Adipocyte (in vitro differentiated cells): ENCODE measurements around the gene BSDC1.
"Not testable (repeated sequence)": the region's sequence is repeated elsewhere in the genome, so short reads cannot be mapped to it uniquely, and the experiment has no call there.

Experiments used
- DNase-seq: peaks from one replicate; pipeline ENCODE4 v3.0.0-alpha.2; 2015; ENCODE audit warnings: low read depth
- H3K27me3 ChIP-seq: replicated peaks from 2 replicates; pipeline ENCODE4 v1.7.0; 2013; ENCODE audit warnings: mild to moderate bottlenecking, low read length, moderate library complexity; ENCODE audit not compliant: control insufficient read depth, insufficient read depth
- H3K36me3 ChIP-seq: 2 replicates; pipeline ENCODE4 v1.7.0; 2013; ENCODE audit warnings: low read length, mild to moderate bottlenecking, moderate library complexity; ENCODE audit not compliant: control insufficient read depth, insufficient read depth, severe bottlenecking
- H3K4me1 ChIP-seq: 2 replicates; pipeline ENCODE4 v1.7.0; 2013; ENCODE audit warnings: mild to moderate bottlenecking, low read length, moderate library complexity; ENCODE audit not compliant: control insufficient read depth, insufficient read depth
- H3K4me3 ChIP-seq: 2 replicates; pipeline ENCODE4 v1.7.0; 2013; ENCODE audit warnings: mild to moderate bottlenecking, low read length, moderate library complexity
- H3K9ac ChIP-seq: 2 replicates; pipeline ENCODE4 v1.7.0; 2013; ENCODE audit warnings: mild to moderate bottlenecking, low read length, moderate library complexity
- H3K9me3 ChIP-seq: 2 replicates; pipeline ENCODE4 v1.7.0; 2013; ENCODE audit warnings: mild to moderate bottlenecking, low read length, moderate library complexity; ENCODE audit not compliant: control insufficient read depth

Gene BSDC1

GRCh38 chr1:32365445-32365844 lies 28.8 kb downstream of the BSDC1 start:
- Histone ChIP-seq H3K9me3 (no peaks in the 10 kb centered on the region), H3K36me3 (peaks cover 45% of the 10 kb centered on the region), H3K4me1 (peaks cover 30% of the 10 kb centered on the region), H3K9ac (no peak overlapping the region), H3K4me3 (no peak overlapping the region), H3K27me3 (no peaks in the 10 kb centered on the region)
- no peak for DNase-seq

- Histone ChIP-seq H3K4me3 (no peak overlapping the region), H3K9ac (no peak overlapping the region), H3K27me3 (no peaks in the 10 kb centered on the region), H3K36me3 (peaks cover 45% of the 10 kb centered on the region), H3K4me1 (peaks cover 30% of the 10 kb centered on the region), H3K9me3 (no peaks in the 10 kb centered on the region)
- no peak for DNase-seq
Observed at GRCh38 chr1:32364836-32365235, 29.4 kb downstream of the BSDC1 start.

- H3K9ac ChIP-seq, result no peak overlapping the region
- DNase-seq, result no peak
- no peaks in the 10 kb centered on the region for H3K9me3 ChIP-seq
- H3K4me3 ChIP-seq, result no peak overlapping the region
- H3K27me3 ChIP-seq, result no peaks in the 10 kb centered on the region
- H3K36me3 ChIP-seq, result peaks cover 41% of the 10 kb centered on the region
- H3K4me1 ChIP-seq, result peaks cover 30% of the 10 kb centered on the region
Observed at GRCh38 chr1:32363713-32364112, 30.5 kb downstream of the BSDC1 start.

- peaks cover 33% of the 10 kb centered on the region for H3K36me3 ChIP-seq
- no peaks in the 10 kb centered on the region for H3K9me3 ChIP-seq
- DNase-seq, result no peak
- H3K4me3 ChIP-seq, result peak within 1 kb of the TSS; percentile 56
- H3K27me3 ChIP-seq, result no peaks in the 10 kb centered on the region
- H3K4me1 ChIP-seq, result peaks cover 30% of the 10 kb centered on the region
- peak within 1 kb of the TSS; percentile 74 for H3K9ac ChIP-seq
Observed at GRCh38 chr1:32362474-32363313, 31.5 kb downstream of the BSDC1 start, which contains the start of the genes FAM229A and TSSK3. TSS of gene FAM229A (minus strand) at chr1:32362485. CDS start at chr1:32362091, 394 bp downstream. TSS of gene TSSK3 (plus strand) at chr1:32362539. CDS start at chr1:32362702, 163 bp downstream.

- peak; percentile 60 for DNase-seq
- Histone ChIP-seq H3K9me3 (no peaks in the 10 kb centered on the region), H3K4me1 (peaks cover 28% of the 10 kb centered on the region), H3K9ac (peak overlapping the region; percentile 74), H3K27me3 (no peaks in the 10 kb centered on the region), H3K4me3 (peak overlapping the region; percentile 56), H3K36me3 (peaks cover 24% of the 10 kb centered on the region)
Observed at GRCh38 chr1:32361674-32362473, 32.4 kb downstream of the BSDC1 start.

- H3K9me3 ChIP-seq, result no peaks in the 10 kb centered on the region
- no peak for DNase-seq
- H3K9ac ChIP-seq, result no peak overlapping the region
- no peaks in the 10 kb centered on the region for H3K27me3 ChIP-seq
- no peak overlapping the region for H3K4me3 ChIP-seq
- H3K36me3 ChIP-seq, result peaks cover 22% of the 10 kb centered on the region
- H3K4me1 ChIP-seq, result peaks cover 22% of the 10 kb centered on the region
Observed at GRCh38 chr1:32361308-32361673, 33.0 kb downstream of the BSDC1 start.

GRCh38 chr1:32358435-32358834 lies 35.8 kb downstream of the BSDC1 start:
- H3K9ac ChIP-seq, result no peak overlapping the region
- peaks cover 20% of the 10 kb centered on the region for H3K4me1 ChIP-seq
- H3K27me3 ChIP-seq, result no peaks in the 10 kb centered on the region
- no peak overlapping the region for H3K4me3 ChIP-seq
- peaks cover 5% of the 10 kb centered on the region for H3K36me3 ChIP-seq
- no peak for DNase-seq
- H3K9me3 ChIP-seq, result no peaks in the 10 kb centered on the region

GRCh38 chr1:32357614-32358013 lies 36.6 kb downstream of the BSDC1 start:
- H3K4me3 ChIP-seq, result no peak overlapping the region
- H3K27me3 ChIP-seq, result no peaks in the 10 kb centered on the region
- H3K4me1 ChIP-seq, result peaks cover 25% of the 10 kb centered on the region
- DNase-seq, result no peak
- H3K9me3 ChIP-seq, result no peaks in the 10 kb centered on the region
- H3K36me3 ChIP-seq, result no peaks in the 10 kb centered on the region
- no peak overlapping the region for H3K9ac ChIP-seq

GRCh38 chr1:32356478-32356877 lies 37.8 kb downstream of the BSDC1 start:
- Histone ChIP-seq H3K36me3 (no peaks in the 10 kb centered on the region), H3K4me1 (peaks cover 27% of the 10 kb centered on the region), H3K9me3 (no peaks in the 10 kb centered on the region), H3K27me3 (no peaks in the 10 kb centered on the region), H3K9ac (no peak overlapping the region), H3K4me3 (no peak overlapping the region)
- no peak for DNase-seq

- not testable (repeated sequence) for DNase-seq, H3K27me3 ChIP-seq, H3K36me3 ChIP-seq, H3K9me3 ChIP-seq, H3K9ac ChIP-seq, H3K4me3 ChIP-seq
- peaks cover 27% of the 10 kb centered on the region for H3K4me1 ChIP-seq
Observed at GRCh38 chr1:32355778-32356177, 38.5 kb downstream of the BSDC1 start.

GRCh38 chr1:32353886-32354570 lies 40.2 kb downstream of the BSDC1 start:
- Histone ChIP-seq H3K27me3 (no peaks in the 10 kb centered on the region), H3K4me1 (peaks cover 27% of the 10 kb centered on the region), H3K36me3 (no peaks in the 10 kb centered on the region), H3K9me3 (no peaks in the 10 kb centered on the region), H3K9ac (peak overlapping the region; percentile 89), H3K4me3 (peak overlapping the region; percentile 83)
- DNase-seq, result peak; percentile 43
